ENCODE results near the gene NBDY.

DNA sequence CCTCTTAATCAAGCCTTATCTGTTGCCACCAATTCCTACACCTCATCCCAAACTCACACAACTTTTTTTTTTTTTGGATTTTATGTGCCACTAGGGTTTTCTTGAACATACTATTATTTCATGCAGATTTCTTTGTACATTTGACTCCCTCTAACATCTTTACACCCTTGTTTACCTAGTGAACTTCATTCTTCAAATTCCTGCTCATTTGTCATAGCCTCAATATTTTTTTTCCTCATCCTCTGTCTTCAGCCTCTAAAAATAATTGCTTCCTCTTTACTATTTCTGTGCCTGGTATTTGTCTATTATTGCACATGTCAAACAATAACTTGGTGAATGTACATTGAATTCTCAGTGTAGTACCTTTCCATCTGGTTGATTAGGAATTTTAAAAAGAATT is 22.0 kb downstream of the NBDY start:
- TF ChIP-seq CTCF (IDR thresholded peaks at IDR 0.05) (no peak), EP300 (IDR thresholded peaks at IDR 0.05) (no peak), POLR2A (IDR thresholded peaks at IDR 0.05) (no peak)
